HT1080 (cell line): Measurements from ENCODE around the gene SMARCAL1. TPM values are rescaled to one million over a fixed set of nuclear protein-coding genes. Genes with fewer than 3 reads are reported as not detected.
"Not testable (repeated sequence)": the region's sequence is repeated elsewhere in the genome, so short reads cannot be mapped to it uniquely, and the experiment has no call there.

Experiments
- DNase-seq: peaks from one replicate; pipeline ENCODE4 v3.0.0-alpha.2; 2015; ENCODE audit warnings: low read depth
- total RNA-seq: library from RNA; depleted of rRNA; stranded (reverse); fragments of >200 nt; shearing (Covaris generic); gene quantifications from 2 replicates; pipeline ENCODE4 v1.2.3, GENCODE V29; 2014

SMARCAL1 gene
- total RNA-seq, 1 experiment from 2014 or later = 14.6 TPM

DNA sequence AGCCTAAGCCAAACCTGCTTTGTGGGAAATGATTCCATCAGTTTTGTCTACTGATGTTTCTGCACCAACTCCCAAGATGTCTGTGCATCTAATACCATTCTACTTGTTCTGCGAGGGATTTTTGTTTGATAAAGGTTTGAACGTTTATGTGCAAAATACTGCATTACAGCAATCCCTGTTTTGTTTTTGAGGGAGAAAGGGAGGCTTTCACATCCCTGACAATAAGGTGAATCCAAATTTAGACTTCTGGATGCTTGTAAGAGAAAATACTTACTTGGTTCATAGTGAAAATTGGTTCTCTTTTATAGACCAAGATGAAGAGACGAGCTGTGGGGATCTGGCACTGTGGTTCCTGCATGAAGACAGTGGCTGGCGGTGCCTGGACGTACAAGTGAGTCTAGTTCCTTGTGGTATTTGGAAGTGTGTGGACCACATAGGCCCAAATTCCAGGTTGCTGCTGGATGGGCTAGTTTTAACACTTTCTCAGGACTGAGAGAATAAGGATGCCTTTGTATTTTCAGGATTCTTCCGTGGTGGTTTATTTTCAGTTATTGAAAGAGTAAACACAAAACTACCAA is 87.4 kb downstream of the SMARCAL1 start:
- peak; percentile 31 for DNase-seq

DNA sequence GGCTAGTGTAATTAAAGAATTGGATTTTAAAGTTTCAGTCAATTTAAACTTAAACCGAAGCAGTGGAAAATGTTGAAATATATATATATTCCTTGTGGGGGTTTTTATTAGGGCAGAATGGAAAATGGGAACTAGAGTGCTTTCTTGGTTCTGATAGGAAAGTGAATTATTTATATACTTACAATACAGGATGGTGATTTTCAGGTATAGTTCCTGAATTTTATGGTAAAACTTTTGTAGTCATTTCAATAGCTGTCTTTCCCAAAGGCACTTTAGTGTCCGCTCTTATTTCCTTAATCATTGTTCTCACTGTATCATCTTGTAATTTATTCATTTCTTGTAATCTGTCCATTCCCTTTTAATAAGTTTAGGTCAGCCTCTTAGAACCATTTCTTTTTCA is 88.3 kb downstream of the SMARCAL1 start:
- no peak for DNase-seq

DNA sequence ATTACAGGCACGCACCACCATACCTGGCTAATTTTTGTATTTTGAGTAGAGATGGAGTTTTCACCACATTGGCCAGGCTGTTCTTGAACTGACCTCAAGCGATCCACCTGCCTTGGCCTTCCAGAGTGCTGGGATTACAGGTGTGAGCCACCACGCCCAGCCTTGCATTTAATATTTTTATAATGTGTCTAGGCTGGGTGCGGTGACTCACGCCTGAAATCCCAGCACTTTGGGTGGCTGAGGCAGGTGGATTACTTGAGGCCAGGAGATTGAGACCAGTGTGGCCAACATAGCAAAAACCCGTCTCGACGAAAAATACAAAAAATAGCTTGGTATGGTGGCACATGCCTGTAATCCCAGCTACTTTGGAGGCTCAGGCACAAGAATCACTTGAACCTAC is 89.6 kb downstream of the SMARCAL1 start:
- no peak for DNase-seq

DNA sequence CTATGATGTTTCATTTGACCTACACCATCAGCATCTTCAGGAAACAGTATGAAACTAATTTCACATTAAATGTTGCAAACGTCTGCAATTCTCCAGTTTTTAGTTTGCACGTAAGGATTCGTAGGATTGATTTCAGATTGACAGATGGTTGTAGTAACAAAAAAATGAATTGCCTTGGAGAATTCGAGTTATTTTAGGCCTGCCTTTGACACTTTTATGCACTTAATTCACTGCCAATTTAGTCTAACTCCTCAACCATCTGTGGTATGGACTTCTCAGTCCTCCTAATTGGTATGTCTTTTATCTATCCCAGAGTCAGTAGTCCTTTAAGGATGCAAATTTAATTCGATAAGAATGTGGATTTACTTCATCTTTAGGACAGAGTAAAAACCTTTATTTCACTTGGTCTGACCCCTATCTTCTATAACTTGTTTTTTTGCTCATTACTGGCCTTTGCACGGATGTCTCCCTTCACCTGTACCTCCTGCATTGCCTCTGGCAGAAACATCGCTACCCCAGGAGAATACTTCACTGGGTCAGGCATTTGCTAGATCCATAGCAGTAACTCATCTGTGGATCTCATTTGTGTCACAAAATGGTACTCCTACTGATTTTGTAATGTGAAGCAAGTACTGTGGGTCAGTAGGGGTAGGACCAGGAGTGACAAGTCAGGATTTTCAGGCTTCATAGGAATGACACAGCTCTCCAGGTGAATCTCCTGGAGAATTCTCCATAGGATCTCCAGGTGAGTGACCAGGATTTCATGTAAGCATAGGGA is 90.3 kb downstream of the SMARCAL1 start:
- DNase-seq = no peak

DNA sequence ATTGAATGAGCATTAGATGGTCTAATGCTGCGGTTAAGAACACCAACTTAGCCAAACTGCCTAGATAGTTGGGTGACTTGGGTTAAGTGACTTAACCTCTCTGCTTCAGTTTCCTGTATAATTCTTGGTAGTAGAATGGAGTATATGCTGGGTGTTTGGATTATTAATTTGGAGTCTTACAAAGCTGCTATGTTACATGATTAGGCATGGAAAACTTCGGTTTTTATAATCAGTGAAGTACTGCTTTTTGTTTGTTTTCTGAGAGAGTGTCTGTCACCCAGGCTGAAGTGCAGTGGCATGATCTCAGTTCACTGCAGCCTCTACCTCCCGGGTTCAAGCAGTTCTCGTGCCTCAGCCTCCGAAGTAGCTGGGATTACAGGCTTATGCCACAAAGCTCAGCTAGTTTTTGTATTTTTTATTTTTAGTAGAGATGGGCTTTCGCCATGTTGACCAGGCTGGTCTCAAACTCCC is 90.9 kb downstream of the SMARCAL1 start:
- no peak for DNase-seq

DNA sequence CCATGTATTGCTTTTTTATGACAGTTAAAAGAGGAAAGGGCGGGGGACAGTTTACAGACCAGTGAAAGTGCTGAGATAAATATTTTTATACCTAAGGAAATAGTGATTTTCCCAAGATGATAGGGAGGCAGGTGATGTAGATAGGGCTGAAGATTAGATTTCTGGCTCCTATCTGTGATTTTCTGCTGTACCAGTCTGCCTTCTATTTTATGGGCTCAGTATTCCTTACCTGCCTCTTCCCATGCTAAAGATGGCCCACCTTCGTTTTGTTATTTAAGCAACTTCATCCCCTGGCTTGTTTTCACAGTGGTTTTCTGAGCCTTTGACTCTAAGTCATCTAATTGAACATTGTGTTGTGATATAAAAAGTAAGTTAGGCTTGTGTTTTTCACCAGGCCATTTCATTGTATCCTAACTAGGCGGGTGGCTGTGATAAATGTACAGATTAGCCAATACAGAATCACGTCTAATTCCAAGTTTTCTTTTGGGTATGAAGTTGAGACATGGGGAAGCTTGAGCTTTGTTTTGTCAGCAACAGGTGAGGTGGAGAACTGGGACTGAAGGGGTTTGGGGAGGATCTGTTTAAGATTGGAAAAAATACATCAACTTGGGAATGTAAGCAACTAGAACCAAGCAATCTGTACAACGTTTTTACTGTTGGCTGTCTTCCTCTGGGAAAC is 91.6 kb downstream of the SMARCAL1 start:
- DNase-seq = no peak

DNA sequence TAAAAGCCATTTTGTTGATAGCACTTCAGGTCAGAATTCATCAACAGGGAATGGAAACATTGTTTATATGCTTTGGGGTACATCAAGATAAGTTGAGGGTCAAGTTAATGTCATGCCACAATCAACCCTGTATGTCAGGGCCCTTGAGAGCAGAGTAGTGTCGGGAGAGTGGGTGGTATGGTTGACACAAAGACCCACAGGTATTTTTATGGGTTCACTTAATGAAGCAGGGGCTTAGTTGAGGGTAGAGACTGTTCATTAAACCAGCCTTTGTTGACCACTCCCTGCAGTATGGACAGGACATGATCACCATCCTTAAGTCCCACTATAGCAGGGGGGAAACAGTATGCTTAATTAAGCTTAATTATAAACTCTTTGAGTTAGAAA is 92.1 kb downstream of the SMARCAL1 start:
- no peak for DNase-seq

DNA sequence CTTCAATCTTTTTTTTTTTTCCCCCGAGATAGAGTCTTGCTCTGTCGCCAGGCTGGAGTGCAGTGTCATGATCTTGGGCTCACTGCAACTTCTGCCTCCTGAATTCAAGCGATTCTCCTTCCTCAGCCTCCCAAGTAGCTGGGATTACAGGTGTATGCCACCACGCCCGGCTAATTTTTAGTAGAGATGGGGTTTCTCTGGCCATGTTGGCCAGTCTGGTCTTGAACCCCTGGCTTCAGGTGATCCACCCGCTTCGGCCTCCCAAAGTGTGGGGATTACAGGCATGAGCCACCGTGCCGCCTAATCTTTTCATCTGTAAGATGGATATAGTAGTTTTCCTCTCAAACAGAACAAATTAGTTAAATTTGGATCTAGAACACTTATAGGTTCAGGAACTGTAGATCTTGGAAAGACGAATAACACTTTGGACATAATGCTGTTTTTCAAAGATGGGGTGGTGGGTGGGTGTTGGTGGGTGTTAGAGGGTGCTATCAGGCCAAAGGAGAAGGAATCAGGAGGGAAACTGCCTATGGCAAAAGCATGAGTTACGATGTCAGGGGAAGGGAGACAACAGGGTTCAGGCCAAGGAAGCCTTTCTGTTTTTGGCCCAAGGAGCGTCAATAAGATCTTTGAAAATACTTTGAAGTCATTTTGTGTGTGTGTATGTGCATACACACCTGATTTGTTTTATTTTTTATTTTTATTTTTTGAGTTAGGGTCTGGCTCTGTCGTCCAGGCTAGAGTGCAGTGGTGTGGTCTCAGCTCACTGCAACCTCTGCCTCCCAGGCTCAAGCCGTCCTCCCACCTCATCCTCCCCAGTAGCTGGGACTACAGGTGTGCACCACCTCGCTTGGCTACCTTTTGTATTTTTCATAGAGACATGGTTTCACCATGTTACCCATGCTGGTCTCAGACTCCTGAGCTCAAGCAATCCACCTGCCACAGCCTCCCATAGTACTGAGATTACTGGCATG is 93.1 kb downstream of the SMARCAL1 start:
- no peak for DNase-seq

DNA sequence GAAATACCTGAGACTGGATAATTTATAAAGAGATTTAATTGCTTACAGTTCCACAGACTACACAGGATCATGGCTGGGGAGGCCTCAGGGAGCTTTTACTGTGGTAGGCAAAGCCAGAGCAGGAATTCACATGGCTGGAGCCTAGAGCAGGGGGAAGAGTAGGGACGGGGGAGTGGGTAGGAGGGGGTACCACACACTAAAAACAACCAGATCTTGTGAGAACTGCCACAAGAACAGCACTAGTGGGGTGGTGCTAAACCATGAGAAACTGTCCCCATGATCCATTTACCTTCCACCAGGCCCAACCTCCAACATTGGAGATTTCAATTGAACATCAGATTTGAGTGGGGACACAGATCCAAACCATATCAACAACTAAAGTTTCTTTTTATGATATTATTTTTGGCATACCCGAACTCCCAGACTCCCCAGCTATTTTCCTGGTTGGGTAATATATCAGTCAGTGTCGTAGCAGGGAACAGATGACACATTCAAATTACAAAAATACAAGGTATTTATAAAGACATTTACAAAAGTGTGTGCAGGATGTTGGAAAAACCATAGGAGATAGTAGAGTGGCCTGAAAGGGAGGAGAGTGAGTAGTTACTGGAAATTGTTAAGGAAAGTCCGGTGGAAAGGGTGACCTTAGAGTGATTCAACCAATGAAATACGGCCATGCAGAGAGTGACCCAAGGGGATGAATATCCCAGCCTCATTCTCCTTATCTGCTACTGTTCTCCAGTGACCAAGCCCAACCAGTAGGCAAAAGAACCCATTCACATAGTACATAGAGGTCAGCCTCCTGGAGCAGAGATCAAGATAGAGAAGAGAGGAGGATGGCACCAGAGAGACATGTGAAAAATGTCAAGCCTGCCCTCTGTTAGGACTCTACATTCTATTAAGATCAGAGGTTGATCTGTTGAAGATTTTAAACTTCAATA is 95.2 kb downstream of the SMARCAL1 start:
- peak; percentile 22 for DNase-seq

DNA sequence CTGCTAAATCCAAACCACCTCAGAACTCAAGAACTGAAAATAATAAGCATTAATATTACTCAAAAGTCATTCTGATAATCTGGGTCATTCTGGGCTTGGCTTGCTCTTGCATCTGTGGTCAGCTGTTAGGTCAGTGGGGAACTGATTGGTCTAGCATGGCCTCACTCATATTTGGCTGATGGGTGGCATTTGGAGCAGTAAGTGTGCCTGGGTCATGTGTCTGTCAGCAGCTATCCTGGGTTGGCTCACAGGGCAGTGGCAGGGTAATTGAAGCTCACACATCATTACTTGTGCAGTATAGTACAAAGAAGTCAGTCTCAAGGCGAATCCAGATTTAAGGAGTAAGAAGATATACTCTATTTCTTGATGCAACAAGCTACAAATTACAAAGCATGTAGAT is 95.9 kb downstream of the SMARCAL1 start:
- peak; percentile 15 for DNase-seq

DNA sequence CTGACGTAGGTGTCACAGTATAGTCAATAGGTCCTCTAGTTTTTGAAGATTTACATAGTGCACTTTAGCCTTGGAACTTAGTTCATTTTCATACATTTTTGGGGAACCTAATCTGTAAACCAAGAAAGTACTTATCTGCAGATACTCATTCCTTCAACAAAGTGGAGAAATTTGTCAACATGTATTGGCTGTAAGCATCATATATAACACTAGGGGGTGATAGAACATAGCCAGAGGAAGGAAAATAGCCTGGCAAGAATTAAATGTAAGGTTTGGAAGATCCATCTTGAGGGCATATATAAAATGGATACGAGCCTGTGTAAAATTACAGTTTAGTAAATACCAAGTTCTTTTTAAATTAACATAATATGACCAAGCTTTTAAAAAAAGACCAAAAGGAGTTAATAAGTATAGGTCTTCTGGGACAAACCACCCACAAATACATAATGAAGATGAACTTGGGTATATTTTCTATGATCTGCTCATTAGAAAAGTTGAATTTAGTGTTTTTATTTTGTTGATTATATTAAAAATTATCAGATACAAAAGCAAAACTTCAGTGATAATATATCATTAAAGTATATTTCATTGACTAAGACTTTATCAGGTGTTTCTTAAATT is 104.6 kb downstream of the SMARCAL1 start:
- peak; percentile 45 for DNase-seq

DNA sequence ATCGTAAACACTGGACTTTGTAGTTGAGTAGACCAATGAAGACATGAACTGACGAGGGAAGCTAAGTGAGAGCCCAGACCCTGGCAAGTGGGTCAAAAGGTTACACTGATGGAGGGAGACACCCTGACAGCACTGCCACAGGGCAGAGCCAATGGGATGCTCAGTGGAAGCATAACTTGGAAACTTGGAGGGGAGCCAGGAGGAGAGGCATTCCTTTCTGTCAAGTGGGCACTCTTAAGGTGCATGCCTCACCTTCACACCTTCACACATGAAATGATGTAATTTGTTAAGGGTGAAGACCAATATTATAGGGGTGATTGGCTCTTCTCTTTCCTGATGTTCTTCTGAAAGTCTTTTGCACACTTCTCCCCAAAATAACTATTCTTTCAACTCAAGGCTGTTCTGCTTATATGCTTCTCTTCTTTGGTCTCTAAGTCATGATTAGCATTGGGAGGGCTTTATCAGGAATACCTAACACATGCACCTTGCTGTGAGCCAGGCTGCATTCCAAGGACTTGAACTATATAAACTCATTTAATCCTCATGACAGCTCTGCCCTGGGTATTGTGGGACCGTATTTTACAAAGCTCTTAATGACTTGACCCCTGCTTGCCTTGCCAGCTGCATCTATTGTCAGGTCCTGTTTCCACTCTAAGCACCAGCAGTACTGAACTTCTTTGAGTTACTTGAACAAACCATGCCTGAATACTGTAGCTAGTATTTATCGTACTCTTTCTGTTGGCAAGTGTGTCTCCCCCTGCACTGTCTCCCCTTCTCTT is 105.4 kb downstream of the SMARCAL1 start:
- DNase-seq = no peak

DNA sequence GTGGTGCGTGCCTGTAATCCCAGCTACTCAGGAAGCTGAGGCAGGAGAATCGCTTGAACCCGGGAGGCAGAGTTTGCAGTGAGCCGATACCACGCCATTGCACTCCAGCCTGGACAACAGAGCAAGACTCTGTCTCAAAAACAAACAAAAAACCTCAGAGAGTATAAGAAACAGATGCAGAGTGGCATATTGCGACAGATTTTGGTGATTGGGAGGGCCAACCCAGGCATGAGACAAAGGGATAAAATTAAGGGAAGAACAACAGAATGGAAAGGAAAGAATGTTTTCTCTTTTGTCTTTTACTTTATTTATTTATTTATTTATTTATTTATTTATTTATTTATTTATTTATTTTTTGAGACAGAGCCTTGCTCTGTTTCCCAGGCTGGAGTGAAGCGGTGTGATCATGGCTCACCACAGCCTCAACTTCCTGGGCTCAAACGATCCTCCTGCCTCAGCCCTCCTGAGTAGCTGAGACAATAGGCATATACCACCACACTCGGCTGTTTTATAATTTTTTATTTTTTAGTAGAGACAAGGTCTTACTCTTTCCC is 106.4 kb downstream of the SMARCAL1 start:
- DNase-seq = not testable (repeated sequence)

DNA sequence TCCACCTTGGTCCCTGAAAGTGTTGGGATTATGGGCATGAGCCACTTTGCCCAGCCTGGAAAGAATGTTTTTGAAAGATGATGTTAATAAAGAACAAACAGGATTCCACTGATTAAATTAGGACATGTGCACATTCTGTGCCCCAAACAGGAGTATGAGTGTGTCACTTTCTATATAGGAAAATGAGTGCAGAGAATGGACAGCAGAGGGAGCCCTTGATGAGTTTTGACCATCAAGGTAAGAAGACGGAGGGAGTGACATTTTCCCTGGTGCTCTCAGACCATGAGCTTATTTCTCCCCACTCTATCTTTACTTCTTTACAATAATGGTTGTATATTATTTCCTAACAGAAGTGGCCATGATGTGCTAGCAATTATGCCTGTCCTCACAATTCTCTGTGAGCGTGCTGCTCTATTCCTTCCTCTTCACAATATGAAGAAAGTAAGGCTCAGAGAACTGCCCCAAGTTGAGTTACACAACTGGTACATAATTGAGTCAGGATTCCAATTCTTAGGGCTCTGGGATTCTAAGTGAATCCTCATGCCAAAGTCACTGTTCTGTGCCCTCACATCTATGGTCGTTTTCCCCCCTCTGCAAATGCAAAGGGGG is 107.0 kb downstream of the SMARCAL1 start:
- DNase-seq = peak; percentile 67

DNA sequence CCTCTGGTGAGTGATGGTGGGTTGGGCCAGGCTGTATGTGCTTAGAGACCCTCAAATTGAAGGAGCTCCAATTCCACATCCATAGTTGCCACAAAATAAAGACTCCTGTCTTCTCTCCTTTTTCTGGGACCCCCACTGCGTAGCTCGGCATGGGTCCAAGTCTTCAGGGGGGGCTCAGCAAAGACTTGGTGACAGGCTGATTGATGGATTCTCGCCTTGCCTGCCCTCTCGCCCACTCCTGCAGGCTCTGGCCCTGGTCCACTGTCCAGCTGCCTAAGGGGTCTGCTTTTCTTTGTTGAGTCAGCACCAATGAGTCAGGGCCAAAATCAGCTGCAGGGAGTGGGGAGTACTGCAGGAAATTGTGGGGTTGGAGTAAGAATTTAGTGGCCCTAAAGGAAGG is 107.8 kb downstream of the SMARCAL1 start:
- DNase-seq = no peak

DNA sequence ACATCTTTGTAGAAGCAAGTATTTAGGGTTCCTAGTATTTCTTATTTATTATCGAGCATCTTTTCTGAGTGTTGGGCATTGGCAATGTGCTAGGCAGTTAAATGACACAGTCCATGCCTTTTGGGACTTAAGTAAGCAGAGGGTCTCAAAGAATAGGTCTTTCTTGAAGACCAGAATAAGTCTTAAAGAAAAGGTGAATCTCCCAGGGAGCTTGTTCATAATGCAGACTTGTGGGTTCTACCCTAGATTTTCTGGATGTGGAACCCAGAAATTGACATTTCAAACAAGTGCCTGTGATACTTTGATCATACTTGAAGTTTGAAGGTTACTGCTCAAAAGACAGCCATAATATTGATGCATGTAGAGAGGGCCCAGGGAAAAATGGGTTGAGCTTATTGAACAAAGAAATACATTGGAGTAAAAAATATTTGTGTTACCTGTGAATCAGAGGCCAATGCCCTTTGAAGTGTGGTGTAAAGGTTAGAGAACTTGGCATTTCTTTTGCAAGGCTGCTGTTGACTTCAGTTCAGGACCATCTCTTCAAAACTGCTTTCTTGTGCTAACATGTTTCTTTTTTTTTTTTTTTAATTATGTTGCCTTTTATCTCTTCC is 110.7 kb downstream of the SMARCAL1 start:
- DNase-seq = no peak

DNA sequence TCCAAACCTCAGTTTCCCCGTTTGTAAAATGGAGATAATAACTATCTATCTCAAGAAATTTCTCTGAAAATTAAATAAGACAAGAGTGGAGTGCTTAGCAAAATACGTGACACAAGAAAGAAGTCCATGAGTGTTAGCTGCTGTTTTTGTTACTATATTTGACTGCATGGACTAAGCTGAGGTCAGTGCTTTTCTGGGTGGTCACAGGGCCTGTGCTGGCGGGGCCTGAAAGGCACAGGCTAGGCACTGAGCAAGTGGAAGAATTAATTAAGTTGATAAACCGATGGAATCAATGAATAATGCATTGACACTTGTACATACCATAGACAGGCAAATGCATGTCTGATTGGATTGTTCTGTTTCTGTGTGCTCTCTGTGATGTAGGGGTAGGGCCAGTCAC is 113.7 kb downstream of the SMARCAL1 start:
- no peak for DNase-seq

DNA sequence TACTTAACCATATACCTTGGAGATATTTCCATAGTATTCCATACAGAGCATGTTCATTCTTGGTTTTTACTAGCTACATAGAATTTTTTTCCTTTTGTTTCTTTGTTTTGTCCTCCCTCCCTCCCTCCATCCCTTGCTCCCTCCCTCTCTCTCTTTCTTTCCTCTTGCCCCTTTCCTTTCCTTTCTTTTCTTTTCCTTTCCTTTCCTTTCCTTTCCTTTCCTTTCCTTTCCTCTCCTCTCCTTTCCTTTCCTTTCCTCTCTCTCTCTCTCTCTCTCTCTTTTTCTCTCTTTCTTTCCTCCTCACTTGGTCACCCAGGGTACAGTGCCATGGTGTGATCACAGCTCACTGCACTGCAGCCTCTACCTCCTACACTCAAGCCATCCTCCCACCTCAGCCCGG is 114.7 kb downstream of the SMARCAL1 start:
- DNase-seq = no peak
